Amniotic epithelial cell (primary cell): ENCODE measurements around the gene KASH5.

Experiments used
- DNase-seq: peaks from one replicate; pipeline ENCODE4 v3.0.0-alpha.2; 2010; ENCODE audit warnings: low read depth

Gene KASH5

DNA sequence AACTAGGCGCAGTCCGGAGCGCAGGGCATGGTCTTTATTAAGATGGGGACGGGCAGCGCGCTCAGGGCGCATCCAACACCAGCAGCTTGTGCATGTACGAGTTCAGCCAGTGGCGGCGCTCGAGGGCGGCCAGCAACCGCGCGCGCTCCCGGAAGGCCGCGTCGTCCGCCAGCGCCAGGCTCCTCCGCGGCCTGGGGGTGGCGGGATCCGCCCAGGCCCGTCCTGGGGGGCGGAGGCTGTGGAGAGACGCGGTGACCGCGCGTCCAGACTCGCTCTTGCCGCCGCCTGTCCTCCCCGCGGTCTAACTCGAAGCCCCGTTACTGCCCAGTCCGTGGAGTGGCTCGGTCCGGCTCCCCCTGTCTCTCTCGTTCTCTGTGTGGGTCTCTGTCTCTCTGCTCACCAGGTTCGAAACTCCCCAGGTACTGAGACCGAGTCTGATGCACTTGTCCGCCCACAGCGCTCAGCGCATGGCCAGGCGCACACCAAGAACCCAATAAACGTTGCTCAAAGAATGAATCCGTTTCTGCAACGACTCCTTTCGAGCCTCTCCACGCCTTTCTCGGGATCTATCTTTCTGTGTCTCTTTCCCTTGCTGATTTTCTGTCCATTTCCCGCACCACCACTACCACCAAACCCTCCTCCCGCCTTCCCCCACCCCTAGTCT lies 34.5 kb downstream of the KASH5 start:
- DNase-seq = no peak

DNA sequence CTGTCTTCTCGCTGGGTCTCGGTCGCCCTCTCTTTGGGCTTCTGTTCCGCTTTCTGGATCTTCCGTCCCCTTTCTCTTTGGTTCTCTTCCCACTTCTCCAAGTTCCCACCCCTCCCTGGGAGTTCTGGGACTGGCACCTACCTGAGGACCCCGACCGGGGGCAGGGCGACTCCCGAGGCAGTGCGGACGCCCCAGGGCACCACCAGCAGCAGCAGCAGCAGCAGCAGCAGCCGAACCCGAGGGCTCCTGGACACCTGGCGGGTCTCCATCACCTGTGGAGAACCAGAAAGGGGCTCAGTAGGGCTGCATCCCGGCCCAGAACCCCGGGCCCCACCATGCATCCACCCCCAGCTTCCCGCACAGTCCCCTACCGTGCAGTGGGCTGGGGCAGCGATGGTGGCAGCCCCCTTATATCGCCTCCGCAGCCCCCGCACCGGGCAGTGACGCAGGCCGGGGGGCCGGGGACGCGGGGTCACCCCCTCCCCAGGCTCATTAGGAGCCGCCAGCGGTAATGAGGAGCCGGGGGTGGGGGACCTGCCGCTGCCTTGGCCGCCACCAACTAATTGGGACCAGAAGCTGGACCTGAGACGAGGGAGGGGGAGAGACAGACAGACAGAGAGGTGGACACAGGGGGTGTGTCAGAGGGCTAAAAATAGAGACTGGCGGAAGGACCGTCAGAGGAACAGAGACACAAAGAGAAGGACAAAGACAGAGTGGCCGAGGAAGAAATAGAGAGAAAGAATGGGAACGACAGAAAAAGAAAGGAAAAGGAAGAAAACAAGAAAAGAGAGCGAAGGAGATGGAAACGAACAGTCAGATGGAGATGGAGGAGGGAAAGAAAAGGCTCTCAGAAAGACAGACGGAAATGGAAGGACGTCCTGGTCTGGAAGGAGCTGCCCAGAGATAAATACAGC lies 35.3 kb downstream of the KASH5 start, which contains the start of gene PTH2:
Gene PTH2, minus strand, starts transcription at position 371 of the 914 bp plus-strand sequence. Its CDS starts 102 bp downstream, at position 269.
- DNase-seq = no peak

DNA sequence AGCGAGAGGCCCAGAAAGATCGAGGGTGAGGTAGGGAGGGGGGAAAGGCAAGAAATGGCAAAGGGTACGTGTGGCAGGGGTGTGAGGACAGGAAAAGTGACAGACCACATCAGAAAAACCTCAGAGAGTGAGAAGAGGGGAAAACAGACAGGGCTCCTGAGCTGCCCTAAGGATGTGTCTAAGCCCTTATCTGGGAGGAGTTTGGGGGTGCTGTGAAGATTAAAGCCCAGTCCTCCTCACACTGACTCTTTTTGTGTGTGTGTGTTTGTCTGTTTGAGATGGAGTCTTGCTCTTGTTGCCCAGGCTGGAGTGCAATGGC lies 35.9 kb downstream of the KASH5 start:
- no peak for DNase-seq

DNA sequence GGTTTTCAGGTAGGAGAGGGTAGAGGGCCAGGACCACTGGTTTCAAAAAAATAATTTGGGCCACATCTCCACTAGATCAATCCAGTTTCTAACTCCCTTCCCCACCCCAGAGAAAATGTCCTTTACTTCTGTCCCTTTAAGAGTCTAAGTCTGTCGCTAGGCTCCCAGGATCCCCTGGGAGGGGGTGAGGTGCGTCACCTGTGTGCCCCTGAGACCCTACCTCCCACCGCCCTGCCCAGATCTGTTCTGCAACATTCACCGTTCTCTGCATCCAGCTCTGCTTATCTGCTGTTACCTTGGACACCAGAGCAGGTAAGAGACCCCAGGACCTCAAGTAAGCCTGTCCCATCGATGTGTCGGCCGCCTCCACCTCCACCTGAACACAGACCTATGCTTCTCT lies 37.1 kb downstream of the KASH5 start, which contains the start of gene GFY:
Gene GFY, plus strand, starts transcription at position 211 of the 400 bp plus-strand sequence. CDS start 1,043 bp downstream, outside the sequence.
- no peak for DNase-seq

DNA sequence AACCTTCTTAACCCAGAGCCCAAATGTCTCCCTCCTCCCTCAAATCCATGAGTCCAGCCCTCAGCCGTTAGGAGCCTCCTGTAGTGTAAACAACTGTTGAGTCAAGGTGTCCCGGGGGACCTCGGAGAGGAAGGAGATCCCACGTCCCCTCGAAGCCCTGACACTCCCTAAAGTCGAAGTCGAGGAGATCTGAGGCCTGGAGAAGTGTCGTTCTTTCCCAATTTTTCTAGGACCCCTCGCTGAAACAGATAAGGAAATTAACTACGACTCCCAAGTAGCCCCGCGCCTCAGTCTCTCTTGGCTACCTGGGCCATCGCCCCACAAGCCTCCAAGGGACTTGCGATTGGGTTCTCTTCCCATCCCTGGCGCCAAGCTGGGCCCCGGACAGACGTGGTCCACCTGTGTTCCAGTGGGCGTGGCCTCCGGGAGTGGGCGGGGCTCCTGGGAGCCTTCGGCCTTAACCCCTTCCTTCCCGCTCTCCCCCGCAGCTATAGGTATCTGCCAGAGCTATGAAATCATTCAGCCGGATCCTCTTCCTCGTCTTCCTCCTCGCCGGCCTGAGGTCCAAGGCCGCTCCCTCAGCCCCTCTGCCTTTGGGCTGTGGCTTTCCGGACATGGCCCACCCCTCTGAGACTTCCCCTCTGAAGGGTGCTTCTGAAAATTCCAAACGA lies 38.0 kb downstream of the KASH5 start:
- DNase-seq = no peak

DNA sequence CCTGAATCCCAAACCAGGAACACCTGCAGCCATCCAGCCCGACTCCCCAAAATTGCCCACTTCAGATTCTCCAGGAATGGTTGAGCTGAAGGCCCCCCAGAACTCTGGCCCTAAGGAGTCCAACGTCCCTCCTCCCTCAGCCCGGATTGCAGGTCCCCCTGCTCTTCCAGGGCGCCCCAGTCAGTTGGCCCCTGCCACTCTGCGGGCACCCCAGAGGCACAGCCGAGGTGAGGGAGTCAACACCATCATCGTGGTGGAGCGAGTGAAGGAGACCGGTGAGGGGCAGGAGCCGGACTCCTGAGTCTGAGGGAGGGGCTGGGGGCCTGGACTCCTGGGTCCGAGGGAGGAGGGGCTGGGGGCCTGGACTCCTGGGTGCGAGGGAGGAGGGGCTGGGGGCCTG lies 39.3 kb downstream of the KASH5 start:
- DNase-seq = no peak

DNA sequence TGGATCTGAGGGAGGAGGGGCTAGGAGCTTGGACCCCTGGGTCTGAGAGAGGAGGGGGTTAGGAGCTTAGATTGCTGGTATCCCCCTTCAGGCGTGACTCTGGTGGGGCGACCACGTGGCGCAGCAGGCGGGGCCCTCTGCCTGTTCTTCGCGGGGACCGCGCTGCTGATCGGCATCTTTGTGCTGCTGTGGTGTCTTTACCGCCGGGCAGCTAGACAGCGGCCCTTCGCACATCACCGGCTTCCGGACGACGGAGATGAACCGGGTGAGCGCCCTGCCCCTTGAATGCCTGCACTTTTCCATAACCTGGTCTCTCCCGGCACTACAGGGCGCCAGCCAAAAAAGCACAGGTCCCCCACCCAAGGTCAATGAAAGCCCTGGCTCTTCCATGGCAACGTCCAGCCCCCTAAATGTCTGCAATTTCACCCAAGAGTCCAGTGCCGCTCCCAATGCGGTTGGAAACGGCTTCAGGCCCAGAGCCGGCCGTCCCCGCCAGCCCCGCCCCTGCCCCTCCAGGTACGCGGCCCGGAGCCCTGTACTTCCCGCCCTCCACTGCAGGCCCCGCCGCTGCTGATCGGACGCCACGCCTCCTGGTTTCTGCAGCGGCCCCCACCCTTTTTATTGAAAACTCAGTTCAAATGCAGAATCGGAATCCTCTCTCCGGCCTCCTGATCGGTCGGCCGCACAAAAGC lies 40.0 kb downstream of the KASH5 start:
- no peak for DNase-seq

DNA sequence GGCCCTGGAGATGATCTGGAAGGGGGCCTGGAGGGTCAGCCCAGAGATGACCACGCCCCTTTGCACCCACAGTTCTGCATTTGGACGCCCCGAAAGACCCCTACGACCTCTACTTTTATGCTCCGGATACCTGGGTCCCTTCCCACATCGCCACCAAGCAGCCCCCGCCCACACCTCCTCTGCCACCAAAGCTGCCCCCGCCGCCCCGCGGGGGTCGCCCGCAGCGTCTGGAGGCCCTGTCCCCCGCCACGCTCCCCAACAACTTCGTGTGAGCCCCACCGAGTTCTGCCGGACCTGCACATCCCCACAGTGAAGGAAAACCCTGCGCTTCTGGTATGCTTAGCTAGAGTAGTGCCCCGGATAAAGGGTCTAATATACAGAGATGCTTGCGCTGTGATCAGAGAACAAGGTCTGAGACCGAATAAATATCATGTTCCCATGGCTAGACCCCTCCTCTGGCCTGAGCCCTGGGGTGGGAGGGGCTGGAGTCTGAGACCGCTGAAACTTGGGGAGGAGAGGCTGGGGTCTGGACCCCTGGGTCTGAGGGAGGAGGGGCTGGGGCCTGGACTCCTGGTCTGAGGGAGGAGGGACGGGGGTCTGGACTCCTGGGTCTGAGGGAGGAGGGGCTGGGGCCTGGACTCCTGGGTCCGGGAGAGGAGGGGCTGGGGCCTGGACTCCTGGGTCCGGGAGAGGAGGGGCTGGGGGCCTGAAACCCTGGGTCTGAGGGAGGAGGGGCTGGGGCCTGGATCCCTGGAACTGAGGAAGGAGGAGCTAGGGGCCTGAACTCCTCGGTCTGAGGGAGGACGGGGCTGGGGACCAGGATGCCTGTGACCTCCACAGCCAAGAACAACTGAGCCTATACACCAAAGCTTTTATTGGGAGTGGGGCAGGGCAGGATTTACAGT lies 40.8 kb downstream of the KASH5 start:
- DNase-seq = no peak

DNA sequence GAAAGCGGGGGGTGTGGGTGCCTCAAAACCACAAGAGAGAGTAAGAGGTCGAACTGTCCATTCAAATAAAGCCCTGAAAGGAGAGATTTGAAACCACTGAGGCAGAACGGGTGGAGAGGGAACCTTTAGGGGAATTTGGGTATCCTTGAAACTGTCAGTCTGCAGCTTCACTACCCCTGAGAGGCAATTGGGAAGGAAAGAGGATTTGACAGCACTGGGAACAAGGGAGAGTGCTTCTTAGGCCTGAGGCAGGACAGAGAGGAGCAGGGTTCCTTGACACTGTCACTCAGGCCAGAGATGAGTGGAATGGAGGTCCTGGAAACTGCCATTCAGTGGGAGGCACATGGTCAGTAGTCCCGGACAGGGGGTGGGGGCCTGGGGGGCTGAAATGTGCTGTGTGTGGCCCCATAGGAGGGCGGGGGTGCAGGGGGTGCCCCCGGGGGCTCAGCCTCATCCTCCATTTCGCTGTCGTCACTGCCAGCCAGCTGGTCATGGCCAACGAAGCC lies 42.2 kb downstream of the KASH5 start:
- DNase-seq = no peak

DNA sequence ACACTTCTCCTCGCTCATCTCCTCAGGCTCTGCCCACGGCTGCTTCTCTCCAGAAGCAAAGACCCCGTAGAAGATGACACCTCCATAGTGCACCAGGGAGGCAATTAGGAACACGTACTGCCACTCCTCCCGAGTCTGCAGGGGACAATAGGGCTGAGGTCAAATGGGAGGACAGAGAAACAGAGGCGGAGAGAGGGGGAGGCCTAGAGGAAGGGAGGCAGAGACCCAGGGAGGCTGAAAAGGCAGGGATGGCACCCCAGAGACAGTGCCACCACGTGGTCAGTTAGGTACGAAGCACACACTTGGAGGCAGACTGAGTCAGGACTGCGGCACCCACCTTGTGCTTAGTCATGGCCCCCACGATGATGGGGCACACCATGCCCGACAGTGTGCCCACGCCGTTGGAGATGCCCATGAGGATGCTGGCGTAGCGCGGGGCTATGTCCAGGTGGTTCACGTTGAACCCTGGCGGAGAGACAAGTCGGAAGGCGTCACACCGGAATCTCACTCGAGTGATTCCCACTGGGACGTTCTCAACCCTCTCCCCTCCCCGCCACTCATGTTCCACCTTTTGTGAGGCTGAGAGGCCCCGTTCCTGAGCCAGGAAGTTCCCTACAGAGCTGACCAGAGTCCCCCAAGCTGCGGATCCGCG lies 42.8 kb downstream of the KASH5 start:
- no peak for DNase-seq

DNA sequence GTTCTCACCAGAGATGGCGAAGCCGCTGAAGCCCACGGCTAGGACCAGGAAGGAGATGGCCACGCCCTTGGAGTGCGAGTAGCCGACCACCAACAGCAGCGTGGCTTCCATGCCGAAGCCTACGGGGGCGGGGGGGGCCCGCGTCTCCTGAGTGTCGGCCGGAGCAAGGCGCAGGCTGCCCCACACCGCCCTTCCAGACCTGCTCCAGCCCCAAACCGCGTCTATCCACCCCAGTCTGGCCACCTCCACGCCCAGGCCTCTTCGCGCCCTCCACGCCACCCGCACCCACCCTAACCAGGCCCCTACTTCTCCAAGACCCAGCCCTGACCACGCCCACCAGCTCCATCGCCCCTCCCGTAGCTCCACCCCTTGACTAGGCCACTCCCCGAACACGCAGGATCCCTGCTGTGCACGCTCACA lies 43.3 kb downstream of the KASH5 start:
- DNase-seq = no peak

DNA sequence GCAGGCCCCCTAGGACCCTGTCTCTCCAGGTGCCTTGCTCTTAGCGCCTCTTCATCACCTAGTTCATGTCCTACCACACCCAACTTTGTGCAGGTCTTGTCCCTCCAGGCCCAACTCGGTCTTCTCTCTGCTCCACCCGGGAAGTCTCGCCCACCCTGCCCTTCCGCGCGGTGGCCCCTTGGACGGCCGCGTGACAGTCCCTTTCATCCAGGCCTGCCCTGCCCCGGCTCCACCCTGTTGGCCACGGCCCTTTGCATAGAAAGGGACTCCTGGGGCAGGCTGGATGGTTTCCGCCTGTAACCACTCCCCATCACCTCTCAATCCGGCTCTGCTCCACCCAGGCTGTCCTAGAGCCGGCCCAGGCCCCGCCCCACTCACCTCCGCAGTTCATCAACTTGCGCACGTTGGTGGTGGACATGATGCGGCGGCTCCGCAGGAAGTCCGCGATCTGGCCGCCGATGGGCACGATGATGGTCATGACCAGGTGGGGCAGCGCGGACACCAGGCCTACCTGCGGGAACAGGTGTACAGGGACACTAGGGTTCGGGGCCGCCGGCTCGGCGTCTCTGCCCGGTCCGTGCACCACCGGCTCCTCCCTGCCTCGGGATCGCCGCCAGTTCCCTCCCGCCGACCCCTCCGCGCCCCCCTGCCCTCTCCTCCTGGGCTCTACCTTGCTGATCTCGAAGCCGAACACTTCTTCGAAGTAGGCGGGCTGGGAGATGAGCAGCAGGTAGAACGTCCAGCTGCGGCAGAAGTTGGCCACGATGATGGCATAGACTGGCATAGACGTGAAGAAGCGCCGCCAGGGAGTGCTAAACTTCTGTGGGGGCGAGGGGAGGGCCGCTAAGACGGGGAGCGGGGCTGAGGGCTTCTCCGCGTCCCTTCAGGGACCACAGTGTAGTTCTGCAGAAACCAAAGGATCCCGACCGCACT lies 44.4 kb downstream of the KASH5 start:
- no peak for DNase-seq

DNA sequence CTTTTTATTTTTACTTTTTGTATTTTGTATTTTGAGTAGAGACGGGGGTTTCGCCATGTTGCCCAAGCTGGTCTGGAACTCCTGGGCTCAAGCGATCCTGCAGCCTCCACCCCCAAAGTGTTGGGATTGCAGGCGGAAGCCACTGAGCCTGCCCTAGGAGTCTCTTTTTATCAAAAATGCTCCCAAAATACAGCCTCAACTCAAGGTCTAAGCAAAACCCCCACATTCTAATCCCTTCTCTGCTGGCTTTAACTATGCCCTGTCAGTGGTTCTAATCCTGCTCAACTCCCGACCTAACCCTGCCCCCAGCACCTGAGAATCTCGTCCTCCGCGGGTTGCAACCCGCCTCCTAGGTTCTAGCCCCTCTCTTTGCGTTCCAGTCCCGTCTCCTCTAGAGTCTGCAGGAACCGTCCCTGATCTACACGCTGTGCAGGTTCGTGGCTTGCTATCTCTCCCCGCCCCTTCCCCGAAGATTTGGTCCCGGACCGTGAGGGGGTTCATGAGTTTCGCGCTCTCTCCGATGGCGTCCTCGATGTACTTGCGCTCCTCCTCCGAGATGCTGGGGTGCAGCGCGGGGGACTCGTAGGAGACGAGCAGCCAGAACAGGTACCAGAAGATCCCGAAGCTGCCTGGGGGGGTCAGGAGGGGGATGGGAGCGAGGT lies 45.3 kb downstream of the KASH5 start:
- DNase-seq = no peak

DNA sequence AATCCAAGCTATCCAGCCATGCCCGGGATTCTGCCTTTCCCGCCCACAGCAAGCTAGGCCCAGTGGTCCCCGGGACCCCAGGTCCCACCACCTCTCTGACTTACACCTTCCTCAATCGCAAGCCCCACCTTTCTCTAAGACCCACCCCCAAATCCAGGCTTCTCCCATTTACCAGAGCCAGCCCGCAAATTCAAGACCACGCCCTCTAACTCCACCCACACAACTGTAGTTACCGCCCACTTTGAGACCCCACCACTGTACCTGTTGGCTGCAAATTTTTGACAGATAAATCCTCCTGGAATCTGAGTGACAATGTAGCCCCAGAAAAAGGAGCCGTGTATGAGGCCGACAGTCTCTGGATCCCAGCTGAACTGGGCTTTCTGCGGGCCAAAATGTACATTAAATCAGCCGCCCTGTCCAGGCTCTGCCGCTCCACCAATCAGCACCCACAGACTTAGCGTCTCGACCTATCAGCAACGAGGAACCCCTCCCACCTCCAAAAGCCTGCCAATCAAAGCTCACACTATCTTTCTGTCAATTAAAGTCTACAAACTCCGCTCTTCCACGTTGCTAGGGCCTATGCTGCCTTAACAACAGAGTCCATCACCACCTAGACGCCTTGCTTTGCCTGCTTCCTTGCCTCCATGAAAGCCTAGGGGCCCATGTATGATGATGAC lies 47.0 kb downstream of the KASH5 start:
- DNase-seq = no peak

DNA sequence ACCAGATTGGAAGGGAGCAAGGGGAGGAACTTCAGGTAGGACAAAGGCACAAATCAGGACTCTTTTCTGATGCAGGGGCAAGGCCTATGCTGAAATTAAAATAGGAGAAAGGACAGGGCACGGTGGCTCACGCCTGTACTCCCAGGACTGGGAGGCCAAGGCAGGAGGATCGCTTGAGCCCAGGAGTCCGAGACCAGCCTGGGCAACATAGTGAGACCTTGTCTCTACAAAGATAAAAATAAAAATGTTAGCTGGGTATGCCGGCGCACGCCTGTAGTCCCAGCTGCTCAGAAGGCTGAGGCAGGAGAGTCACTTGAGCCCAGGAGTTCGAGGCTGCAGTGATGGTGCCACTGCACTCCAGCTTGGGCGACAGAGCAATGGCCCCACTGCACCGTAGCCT lies 47.6 kb downstream of the KASH5 start:
- DNase-seq = no peak

DNA sequence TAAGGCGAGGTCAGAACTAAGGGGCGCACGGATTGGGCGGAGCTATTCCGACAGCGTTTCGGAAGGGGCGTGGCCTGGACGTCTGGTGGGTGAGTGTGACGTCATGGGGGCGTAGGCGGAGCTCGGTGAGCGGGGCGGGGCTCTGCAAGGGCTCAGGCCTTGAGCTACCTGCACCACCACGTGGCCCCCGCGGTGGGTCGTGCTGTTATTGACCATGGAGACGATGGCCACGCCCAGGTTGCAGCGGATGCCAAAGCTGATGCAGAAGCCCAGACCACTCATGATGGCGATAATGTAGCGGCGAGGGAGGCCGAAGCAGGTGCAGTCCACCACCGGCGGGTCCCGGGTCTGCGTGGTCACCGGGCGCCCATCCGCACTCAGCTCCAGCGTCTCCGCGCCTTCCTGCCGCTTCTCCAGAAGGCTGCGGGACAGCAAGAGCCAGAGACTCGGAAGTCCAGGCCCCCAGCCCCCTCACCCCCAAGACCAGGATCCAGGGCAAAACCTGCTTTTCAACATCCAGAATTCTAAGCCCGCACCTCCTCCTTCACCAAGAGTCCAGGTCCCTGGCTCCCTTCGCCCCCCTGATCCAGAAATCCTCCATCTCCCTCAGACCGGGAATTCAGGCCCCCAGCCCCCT lies 48.5 kb downstream of the KASH5 start:
- no peak for DNase-seq

DNA sequence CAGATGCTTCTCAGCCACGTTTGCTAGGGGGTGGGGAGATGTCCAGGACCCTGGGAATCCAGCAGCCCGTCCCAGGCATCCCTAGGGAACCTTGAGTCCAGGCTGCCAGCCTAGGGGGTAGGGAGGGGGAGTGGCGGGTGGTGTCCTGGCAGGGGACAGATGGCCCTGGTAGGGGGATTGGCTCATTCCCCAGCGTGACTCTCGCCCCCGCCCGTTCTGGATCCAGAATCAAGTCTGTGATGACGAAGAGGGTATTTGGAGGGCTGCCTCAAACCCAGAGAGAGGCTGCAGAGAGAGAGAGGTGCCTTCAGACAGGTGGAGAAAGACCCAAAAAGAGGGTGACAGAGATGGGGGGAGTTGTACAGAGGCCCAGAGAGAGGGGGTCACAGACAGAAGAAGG lies 49.2 kb downstream of the KASH5 start:
- DNase-seq = no peak

DNA sequence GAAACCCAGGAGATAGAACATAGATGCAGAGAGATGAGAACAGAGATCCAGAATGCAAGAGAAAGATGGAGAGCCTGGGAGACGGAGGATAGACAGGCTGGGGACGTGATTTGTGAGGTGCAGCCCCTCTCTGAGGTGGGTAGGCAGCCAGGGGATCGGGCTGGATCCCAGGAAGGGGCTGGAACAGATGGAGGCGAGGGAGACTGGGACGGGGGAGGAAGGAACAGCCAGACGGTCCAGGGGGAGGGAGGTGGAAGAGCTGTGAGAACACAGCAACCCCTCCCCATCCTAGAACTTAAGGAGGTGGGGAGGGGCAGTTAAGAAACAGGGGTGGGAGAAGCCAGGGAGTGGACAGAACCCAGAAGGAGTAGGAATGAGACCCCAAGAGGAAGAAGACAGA lies 50.2 kb downstream of the KASH5 start:
- no peak for DNase-seq
